Naive thymus-derived CD8-positive, alpha-beta T cell (primary cell): Measurements from ENCODE around the gene ELL2. TPM values are rescaled to one million over a fixed set of nuclear protein-coding genes. Genes with fewer than 3 reads are reported as not detected.
A peak's percentile ranks its signal among the peaks of the same experiment; 100 is the strongest.
"Not testable (repeated sequence)": the region's sequence is repeated elsewhere in the genome, so short reads cannot be mapped to it uniquely, and the experiment has no call there.

Experiments used
- ATAC-seq, 2 donors: fragments of 150-1000 bp; cut with Tn5 transposase in 1 of 2; sonication (Bioruptor Pico), chemical (Tn5 transposase) in 1 of 2; 1 replicate in 1 of 2; 2 replicates in 1 of 2; pipeline ENCODE4 v1.10.0; 2021; ENCODE audit warnings: mild to moderate bottlenecking in 2 of 2, moderate library complexity in 2 of 2
- POLR2A ChIA-PET: fragments of 350-600 bp; sonication (Branson Sonifier 250); formaldehyde crosslinking; loops from one replicate; lab custom pipeline; 2021; ENCODE audit warnings: antibody characterized with exemption; lab: Charles Lee
- DNase-seq, 10 donors: peaks; one replicate each; pipeline versions ENCODE4 v3.0.0 to v3.0.0-alpha.2; 2020 to 2022
- H3K27ac Mint-ChIP-seq, 10 donors: one replicate each; pipeline ENCODE4 v1.8.0; 2020 to 2022; ENCODE audit warnings: mild to moderate bottlenecking in 10 of 10, mixed read lengths in 10 of 10, moderate library complexity in 4 of 10, inconsistent platforms in 1 of 10
- H3K27me3 Mint-ChIP-seq, 5 donors: one replicate each; pipeline ENCODE4 v1.8.0; 2021 to 2022; ENCODE audit warnings: mixed read lengths in 5 of 5
- H3K36me3 Mint-ChIP-seq, 3 donors: one replicate each; pipeline ENCODE4 v1.8.0; 2020 to 2022; ENCODE audit warnings: mixed read lengths in 3 of 3, mild to moderate bottlenecking in 2 of 3, inconsistent platforms in 1 of 3
- H3K4me1 Mint-ChIP-seq, 4 donors: one replicate each; pipeline ENCODE4 v1.8.0; 2021 to 2022; ENCODE audit warnings: mixed read lengths in 4 of 4
- H3K4me3 Mint-ChIP-seq, 10 donors: one replicate each; pipeline ENCODE4 v1.8.0; 2020 to 2022; ENCODE audit warnings: mild to moderate bottlenecking in 10 of 10, mixed read lengths in 10 of 10, moderate library complexity in 6 of 10, inconsistent platforms in 1 of 10
- H3K9me3 Mint-ChIP-seq, 9 donors: one replicate each; pipeline ENCODE4 v1.8.0; 2020 to 2022; ENCODE audit warnings: mixed read lengths in 9 of 9, mild to moderate bottlenecking in 3 of 9, inconsistent platforms in 1 of 9, moderate library complexity in 1 of 9
- polyA plus RNA-seq, 3 donors: library from polyadenylated mRNA; unstranded; fragments of 300-500 nt; fragmentation: Illumina TruSeq; gene quantifications; one replicate each; pipeline ENCODE4 v1.2.3, GENCODE V29; 2021
- total RNA-seq, 8 experiments: library from RNA in 2 of 8; stranded (reverse) in 2 of 8; gene quantifications; one replicate each; pipeline ENCODE4 v1.2.3 and lab custom pipeline; 2021 to 2026

The ELL2 gene
- total and polyA plus RNA-seq, 5 experiments from 2014 or later, result 1.8 to 13.8 (median 3.1) TPM

- H3K4me1 Mint-ChIP-seq, result peaks cover 0 to 5% (median 1%) of the 10 kb centered on the region in 4 donors
- H3K27me3 Mint-ChIP-seq, result no peaks in the 10 kb centered on the region
- no peaks in the 10 kb centered on the region for H3K9me3 Mint-ChIP-seq
- DNase-seq (no peak), ATAC-seq (no peak)
- POLR2A ChIA-PET, result no interaction called here
- no peak overlapping the region for H3K4me3 Mint-ChIP-seq
- no peak overlapping the region for H3K27ac Mint-ChIP-seq
- peaks cover 4 to 20% (median 17%) of the 10 kb centered on the region in 3 donors for H3K36me3 Mint-ChIP-seq
Measured at GRCh38 chr5:95907067-95907705, 54.5 kb downstream of the ELL2 start.

- POLR2A ChIA-PET, H3K27ac Mint-ChIP-seq, H3K4me3 Mint-ChIP-seq, H3K9me3 Mint-ChIP-seq, H3K4me1 Mint-ChIP-seq, H3K27me3 Mint-ChIP-seq, DNase-seq, ATAC-seq: not testable (repeated sequence)
- H3K36me3 Mint-ChIP-seq, result peaks cover 4 to 15% (median 12%) of the 10 kb centered on the region in 3 donors
Measured at GRCh38 chr5:95906398-95906797, 55.3 kb downstream of the ELL2 start.

GRCh38 chr5:95904827-95905226 is 56.8 kb downstream of the ELL2 start:
- Mint-ChIP-seq H3K27me3 (no peaks in the 10 kb centered on the region), H3K27ac (peak overlapping the region in 1 of 10 donors; percentile 19)

GRCh38 chr5:95903838-95904237 is 57.8 kb downstream of the ELL2 start:
- Mint-ChIP-seq H3K4me1 (peaks cover 0 to 5% (median 0%) of the 10 kb centered on the region in 4 donors), H3K36me3 (peaks cover 4 to 18% (median 12%) of the 10 kb centered on the region in 3 donors), H3K4me3 (no peak overlapping the region), H3K27me3 (no peaks in the 10 kb centered on the region), H3K9me3 (no peaks in the 10 kb centered on the region), H3K27ac (no peak overlapping the region)
- POLR2A ChIA-PET, result no interaction called here
- DNase-seq (no peak), ATAC-seq (no peak)

More at GRCh38 chr5:95904827-95905226, 56.8 kb downstream of the ELL2 start:
- H3K9me3 Mint-ChIP-seq, result no peaks in the 10 kb centered on the region
- ATAC-seq, result no peak
- peaks cover 0 to 5% (median 0%) of the 10 kb centered on the region in 4 donors for H3K4me1 Mint-ChIP-seq
- no peak for DNase-seq
- POLR2A ChIA-PET, result no interaction called here
- H3K4me3 Mint-ChIP-seq, result no peak overlapping the region
- H3K36me3 Mint-ChIP-seq, result peaks cover 4 to 12% (median 10%) of the 10 kb centered on the region in 3 donors

- no peak overlapping the region for H3K4me3 Mint-ChIP-seq
- ATAC-seq, result no peak
- H3K9me3 Mint-ChIP-seq, result no peaks in the 10 kb centered on the region
- H3K27ac Mint-ChIP-seq, result peak overlapping the region in 1 of 10 donors; percentile 20
- H3K27me3 Mint-ChIP-seq, result no peaks in the 10 kb centered on the region
- peaks cover 9 to 30% (median 16%) of the 10 kb centered on the region in 3 donors for H3K36me3 Mint-ChIP-seq
- H3K4me1 Mint-ChIP-seq, result no peaks in the 10 kb centered on the region
- DNase-seq, result no peak
- POLR2A ChIA-PET, result no interaction called here
Measured at GRCh38 chr5:95901676-95902627, 59.7 kb downstream of the ELL2 start.

- no peak for ATAC-seq
- DNase-seq, result no peak
- Mint-ChIP-seq H3K27me3 (no peaks in the 10 kb centered on the region), H3K27ac (no peak overlapping the region), H3K4me1 (no peaks in the 10 kb centered on the region), H3K36me3 (peaks cover 5 to 35% (median 14%) of the 10 kb centered on the region in 3 donors), H3K9me3 (no peaks in the 10 kb centered on the region), H3K4me3 (no peak overlapping the region)
- POLR2A ChIA-PET, result interaction anchor here (0.6 kb wide), 1 partner anchor 14 kb away, joined by 4 read pairs; no protein-coding TSS in a partner anchor
Measured at GRCh38 chr5:95900383-95900958, 61.2 kb downstream of the ELL2 start.

GRCh38 chr5:95899829-95900228 is 61.8 kb downstream of the ELL2 start:
- Mint-ChIP-seq H3K36me3 (peaks cover 5 to 39% (median 15%) of the 10 kb centered on the region in 3 donors), H3K4me1 (no peaks in the 10 kb centered on the region), H3K9me3 (no peaks in the 10 kb centered on the region), H3K27ac (no peak overlapping the region), H3K27me3 (no peaks in the 10 kb centered on the region), H3K4me3 (no peak overlapping the region)
- DNase-seq (no peak), ATAC-seq (no peak)
- POLR2A ChIA-PET, result interaction anchor here (0.6 kb wide), 1 partner anchor 13 kb away, joined by 4 read pairs; no protein-coding TSS in a partner anchor

- no peaks in the 10 kb centered on the region for H3K9me3 Mint-ChIP-seq
- no peak overlapping the region for H3K27ac Mint-ChIP-seq
- DNase-seq (no peak), ATAC-seq (no peak)
- H3K36me3 Mint-ChIP-seq, result peaks cover 5 to 40% (median 17%) of the 10 kb centered on the region in 3 donors
- H3K27me3 Mint-ChIP-seq, result no peaks in the 10 kb centered on the region
- H3K4me3 Mint-ChIP-seq, result no peak overlapping the region
- H3K4me1 Mint-ChIP-seq, result no peaks in the 10 kb centered on the region
- POLR2A ChIA-PET, result no interaction called here
Measured at GRCh38 chr5:95899006-95899405, 62.6 kb downstream of the ELL2 start.

GRCh38 chr5:95895771-95896170 is 65.9 kb downstream of the ELL2 start:
- H3K9me3 Mint-ChIP-seq, result no peaks in the 10 kb centered on the region
- H3K4me3 Mint-ChIP-seq, result no peak overlapping the region
- DNase-seq, result no peak
- H3K36me3 Mint-ChIP-seq, result peaks cover 5 to 44% (median 21%) of the 10 kb centered on the region in 3 donors
- H3K27me3 Mint-ChIP-seq, result no peaks in the 10 kb centered on the region
- POLR2A ChIA-PET, result no interaction called here
- ATAC-seq, result no peak
- no peak overlapping the region for H3K27ac Mint-ChIP-seq
- no peaks in the 10 kb centered on the region for H3K4me1 Mint-ChIP-seq

- POLR2A ChIA-PET, result no interaction called here
- Mint-ChIP-seq H3K27ac (no peak overlapping the region), H3K36me3 (peaks cover 5 to 44% (median 22%) of the 10 kb centered on the region in 3 donors), H3K27me3 (no peaks in the 10 kb centered on the region), H3K9me3 (no peaks in the 10 kb centered on the region), H3K4me3 (no peak overlapping the region), H3K4me1 (no peaks in the 10 kb centered on the region)
- DNase-seq (no peak), ATAC-seq (no peak)
Measured at GRCh38 chr5:95895251-95895650, 66.4 kb downstream of the ELL2 start.

- Mint-ChIP-seq H3K4me3 (no peak overlapping the region), H3K36me3 (peaks cover 0 to 35% (median 22%) of the 10 kb centered on the region in 3 donors), H3K27ac (no peak overlapping the region), H3K9me3 (no peaks in the 10 kb centered on the region), H3K27me3 (no peaks in the 10 kb centered on the region), H3K4me1 (no peaks in the 10 kb centered on the region)
- ATAC-seq, result peak in 1 of 2 donors; percentile 33
- no peak for DNase-seq
- POLR2A ChIA-PET, result no interaction called here
Measured at GRCh38 chr5:95892784-95893354, 68.8 kb downstream of the ELL2 start.

- Mint-ChIP-seq H3K27me3 (no peaks in the 10 kb centered on the region), H3K9me3 (no peaks in the 10 kb centered on the region), H3K4me1 (no peaks in the 10 kb centered on the region), H3K27ac (no peak overlapping the region), H3K4me3 (no peak overlapping the region), H3K36me3 (peaks cover 0 to 30% (median 20%) of the 10 kb centered on the region in 3 donors)
- ATAC-seq, result no peak
- DNase-seq, result no peak
- POLR2A ChIA-PET, result no interaction called here
Measured at GRCh38 chr5:95891499-95891898, 70.2 kb downstream of the ELL2 start.
